ENCODE data around the gene IRF3. TPM values are rescaled to one million over a fixed set of nuclear protein-coding genes. Genes with fewer than 3 reads are reported as not detected.

Gene IRF3
- total and polyA plus RNA-seq, 2 of the 4 experiments (the other 2 are of a cell fraction): 39.6 to 65.2 TPM

DNA sequence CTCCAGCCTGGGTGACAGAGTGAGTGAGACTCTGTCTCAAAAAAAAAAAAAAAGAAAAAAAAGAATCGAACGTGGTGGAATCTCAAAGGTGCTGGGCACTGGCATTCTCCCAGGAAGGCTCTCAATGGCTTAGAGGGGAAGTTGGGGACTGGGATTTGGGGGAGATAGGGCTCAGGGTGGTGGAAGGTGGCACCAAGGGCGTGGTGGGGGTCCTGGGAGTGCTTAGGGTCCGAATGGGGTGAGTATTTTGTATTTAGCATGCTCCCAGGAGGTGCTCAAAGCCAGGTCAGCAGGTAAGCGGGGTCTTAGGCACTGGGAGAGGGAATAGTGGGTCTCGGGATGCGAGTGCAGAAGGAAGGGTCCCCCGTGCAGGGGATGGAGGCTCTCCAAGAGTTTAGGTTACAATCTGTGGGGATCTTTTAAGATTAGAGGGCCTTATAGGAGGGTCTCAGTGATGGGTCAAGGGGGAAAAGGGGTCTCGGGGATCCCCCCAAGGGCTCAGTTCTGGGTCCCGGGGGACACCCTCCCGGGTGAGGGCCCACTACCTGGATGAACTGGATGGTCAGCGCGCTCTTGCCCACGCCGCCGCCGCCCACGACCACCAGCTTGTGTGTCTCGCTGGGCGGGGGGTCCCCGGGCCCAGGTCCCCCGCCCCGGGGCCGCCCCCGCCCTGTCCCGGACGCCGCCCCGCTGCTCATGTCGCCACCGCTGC, 26.1 kb downstream of the IRF3 start:
- H3K4me2 ChIP-seq (ENCODE audit: low read depth, low read length): peak overlapping the region; percentile 91
- BruUV-seq (replicated peaks): TSS peak; percentile 58
- peak overlapping the region; percentile 58; the same call in 1 of the 2 replicates for H2BK120ac ChIP-seq (ENCODE audit: low read depth, low read length)
- peak overlapping the region; percentile 55; the same call in 1 of the 3 replicates for H2BK15ac ChIP-seq (ENCODE audit: low read depth, low read length)
- peak overlapping the region; percentile 86 for H2BK5ac ChIP-seq (ENCODE audit: low read depth, low read length, poor library complexity, severe bottlenecking)
- peak overlapping the region; percentile 73 for H2AFZ ChIP-seq (replicated peaks; ENCODE audit: low read length, poor library complexity)
- H3K14ac ChIP-seq (replicated peaks; ENCODE audit: low read depth, low read length): peak overlapping the region; percentile 94
- H3K9ac ChIP-seq (ENCODE audit: low read depth, low read length): peak overlapping the region; percentile 76
- ATAC-seq (ENCODE audit: low read depth) (no peak), DNase-seq (no peak)
- peaks cover 11% of the 10 kb centered on the region for H4K20me1 ChIP-seq (ENCODE audit: insufficient read depth, low read length)
- H2AK9ac ChIP-seq (replicated peaks; ENCODE audit: low read depth, low read length, poor library complexity): peak overlapping the region; percentile 99
- H2AK5ac ChIP-seq (ENCODE audit: low read depth, low read length): peak overlapping the region; percentile 98
- ChIA-PET POLR2A (ENCODE audit: unreplicated experiment) (interaction anchor here (1.1 kb wide), 1 partner anchor 37 kb away, joined by 7 read pairs; no protein-coding TSS in a partner anchor), CTCF (interaction anchor here (0.6 to 2.5 kb wide), 4 partner anchors 9 to 174 kb away, joined by 3 to 7 read pairs (median 4); partner anchors contain the start of gene FUZ)
- H4K8ac ChIP-seq (ENCODE audit: low read depth in 2 of 2, low read length in 2 of 2): peak overlapping the region; percentile 36 to 78; a peak in 2 of 4 replicates
- WGBS, 2 experiments (ENCODE audit: extremely low coverage in 2 of 2, insufficient read length in 1 of 2): 6% methylated on average over 15 of the region's 31 CpGs; no CpG with 5 or more reads in 1 of the 2 experiments
- H3K4me1 ChIP-seq (ENCODE audit: control insufficient read depth, insufficient read depth, low read length): peaks cover 7% of the 10 kb centered on the region
- H3K36me3 ChIP-seq (ENCODE audit: control insufficient read depth, insufficient read depth, low read length): peaks cover 14% of the 10 kb centered on the region
- intact Hi-C loops (cut with micrococcal nuclease): loop anchor here (2.0 kb wide), 2 partner anchors 37 to 49 kb away; partner anchors contain the start of genes PRMT1 and PRR12
- H3K9me3 ChIP-seq (ENCODE audit: control insufficient read depth, insufficient read depth, low read length): no peaks in the 10 kb centered on the region
- no peaks in the 10 kb centered on the region for H3K27me3 ChIP-seq (ENCODE audit: control insufficient read depth, insufficient read depth, low read length)
- dilution Hi-C loops (cut with HindIII; ENCODE audit: low sequenced_read_pairs, unreplicated experiment): no loop called here
- H3K23ac ChIP-seq (ENCODE audit: low read depth, low read length): peak overlapping the region; percentile 87; the same call in 1 of the 2 replicates
- peak overlapping the region; percentile 70 for H3K27ac ChIP-seq (ENCODE audit: insufficient read depth, low read length)
- H2BK20ac ChIP-seq (ENCODE audit: low read depth, low read length): peak overlapping the region; percentile 30; the same call in 1 of the 2 replicates
- peaks cover 29 to 70% of the 10 kb centered on the region in 2 experiments; a peak in 3 of 4 replicates for H3K79me1 ChIP-seq (ENCODE audit: low read depth in 1 of 2, low read length in 2 of 2)
- peaks cover 8% of the 10 kb centered on the region; the same call in 1 of the 2 replicates for H3K9me1 ChIP-seq (ENCODE audit: insufficient read depth, low read length)
- peak overlapping the region; percentile 93 for H3K4ac ChIP-seq (ENCODE audit: low read depth, low read length)
- peak overlapping the region; percentile 34 for H3K18ac ChIP-seq (ENCODE audit: low read depth, low read length)
- peak overlapping the region; percentile 65 for H3K4me3 ChIP-seq (ENCODE audit: insufficient read depth, low read depth, low read length)
- peak overlapping the region; percentile 83 for H3K56ac ChIP-seq (ENCODE audit: extremely low read depth, insufficient read depth, low read length)
- peak overlapping the region; percentile 54 for H4K5ac ChIP-seq (ENCODE audit: low read depth, low read length)
- H4K91ac ChIP-seq (ENCODE audit: insufficient read depth, low read depth, low read length): peak overlapping the region; percentile 92
- in situ Hi-C loops (cut with MboI; ENCODE audit: low sequenced_read_pairs): no loop called here
- TF ChIP-seq SMC3 (IDR thresholded peaks at IDR 0.05; ENCODE audit: low read depth, low read length) (no peak), NFE2L2 (IDR thresholded peaks at IDR 0.05; ENCODE audit: low read depth, low read length) (no peak), POLR2A (IDR thresholded peaks at IDR 0.05; ENCODE audit: low read depth, low read length) (no peak), MAFK (IDR thresholded peaks at IDR 0.05; ENCODE audit: low read depth, low read length) (no peak), FOS (IDR thresholded peaks at IDR 0.05; ENCODE audit: low read depth, low read length) (no peak), CEBPB (IDR thresholded peaks at IDR 0.05; ENCODE audit: low read depth, low read length) (no peak), RCOR1 (IDR thresholded peaks at IDR 0.05; ENCODE audit: insufficient replicate concordance, low read length) (no peak), MAZ (IDR thresholded peaks at IDR 0.05; ENCODE audit: borderline replicate concordance, low read depth, low read length) (no peak), BHLHE40 (IDR thresholded peaks at IDR 0.05; ENCODE audit: low read depth, low read length) (no peak), RFX5 (IDR thresholded peaks at IDR 0.05; ENCODE audit: low read depth, low read length) (no peak), CHD1 (IDR thresholded peaks at IDR 0.05; ENCODE audit: low read depth, low read length) (no peak)
- TF ChIP-seq, protein P1, sequence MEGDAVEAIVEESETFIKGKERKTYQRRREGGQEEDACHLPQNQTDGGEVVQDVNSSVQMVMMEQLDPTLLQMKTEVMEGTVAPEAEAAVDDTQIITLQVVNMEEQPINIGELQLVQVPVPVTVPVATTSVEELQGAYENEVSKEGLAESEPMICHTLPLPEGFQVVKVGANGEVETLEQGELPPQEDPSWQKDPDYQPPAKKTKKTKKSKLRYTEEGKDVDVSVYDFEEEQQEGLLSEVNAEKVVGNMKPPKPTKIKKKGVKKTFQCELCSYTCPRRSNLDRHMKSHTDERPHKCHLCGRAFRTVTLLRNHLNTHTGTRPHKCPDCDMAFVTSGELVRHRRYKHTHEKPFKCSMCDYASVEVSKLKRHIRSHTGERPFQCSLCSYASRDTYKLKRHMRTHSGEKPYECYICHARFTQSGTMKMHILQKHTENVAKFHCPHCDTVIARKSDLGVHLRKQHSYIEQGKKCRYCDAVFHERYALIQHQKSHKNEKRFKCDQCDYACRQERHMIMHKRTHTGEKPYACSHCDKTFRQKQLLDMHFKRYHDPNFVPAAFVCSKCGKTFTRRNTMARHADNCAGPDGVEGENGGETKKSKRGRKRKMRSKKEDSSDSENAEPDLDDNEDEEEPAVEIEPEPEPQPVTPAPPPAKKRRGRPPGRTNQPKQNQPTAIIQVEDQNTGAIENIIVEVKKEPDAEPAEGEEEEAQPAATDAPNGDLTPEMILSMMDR (conservative IDR thresholded peaks at IDR 0.05; ENCODE audit: low read depth, low read length): no peak
- TF ChIP-seq, protein P2, sequence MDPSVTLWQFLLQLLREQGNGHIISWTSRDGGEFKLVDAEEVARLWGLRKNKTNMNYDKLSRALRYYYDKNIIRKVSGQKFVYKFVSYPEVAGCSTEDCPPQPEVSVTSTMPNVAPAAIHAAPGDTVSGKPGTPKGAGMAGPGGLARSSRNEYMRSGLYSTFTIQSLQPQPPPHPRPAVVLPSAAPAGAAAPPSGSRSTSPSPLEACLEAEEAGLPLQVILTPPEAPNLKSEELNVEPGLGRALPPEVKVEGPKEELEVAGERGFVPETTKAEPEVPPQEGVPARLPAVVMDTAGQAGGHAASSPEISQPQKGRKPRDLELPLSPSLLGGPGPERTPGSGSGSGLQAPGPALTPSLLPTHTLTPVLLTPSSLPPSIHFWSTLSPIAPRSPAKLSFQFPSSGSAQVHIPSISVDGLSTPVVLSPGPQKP (IDR thresholded peaks at IDR 0.05; ENCODE audit: borderline replicate concordance, low read depth, low read length): no peak
- TF ChIP-seq, protein P3, sequence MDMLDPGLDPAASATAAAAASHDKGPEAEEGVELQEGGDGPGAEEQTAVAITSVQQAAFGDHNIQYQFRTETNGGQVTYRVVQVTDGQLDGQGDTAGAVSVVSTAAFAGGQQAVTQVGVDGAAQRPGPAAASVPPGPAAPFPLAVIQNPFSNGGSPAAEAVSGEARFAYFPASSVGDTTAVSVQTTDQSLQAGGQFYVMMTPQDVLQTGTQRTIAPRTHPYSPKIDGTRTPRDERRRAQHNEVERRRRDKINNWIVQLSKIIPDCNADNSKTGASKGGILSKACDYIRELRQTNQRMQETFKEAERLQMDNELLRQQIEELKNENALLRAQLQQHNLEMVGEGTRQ (IDR thresholded peaks at IDR 0.05; ENCODE audit: low read depth, low read length): no peak

Data from IMR-90 (cell line).